ENCODE data around the gene SKA2. TPM values are rescaled to one million over a fixed set of nuclear protein-coding genes. Genes with fewer than 3 reads are reported as not detected.
A peak's percentile ranks its signal among the peaks of the same experiment; 100 is the strongest.

SKA2 gene
- total and polyA plus RNA-seq, 10 donors = 15.4 to 38.9 (median 24.6) TPM

GRCh38 chr17:59111539-59111938, 43.4 kb downstream of the SKA2 start:
- no peak overlapping the region for H3K4me3 ChIP-seq
- TF ChIP-seq POLR2A (IDR thresholded peaks at IDR 0.05) (no peak), POLR2AphosphoS5 (IDR thresholded peaks at IDR 0.05) (no peak), CTCF (IDR thresholded peaks at IDR 0.05 in 8 of 11, conservative IDR thresholded peaks at IDR 0.05 in 3 of 11) (no peak)
- 82 to 98% (median 89%) methylated on average over 3 of the region's 3 CpGs for WGBS, 5 donors
- H3K27ac ChIP-seq = no peak overlapping the region
- DNase-seq = no peak
- H3K36me3 ChIP-seq = peaks cover 0 to 42% (median 2%) of the 10 kb centered on the region in 6 donors
- peaks cover 5 to 24% (median 9%) of the 10 kb centered on the region in 6 donors for H3K4me1 ChIP-seq
- H3K9me3 ChIP-seq = no peaks in the 10 kb centered on the region
- intact Hi-C loops (cut with DNase I; ENCODE audit: low total_unique reads) = no loop called here
- H3K27me3 ChIP-seq (replicated peaks in 1 of 7) = no peaks in the 10 kb centered on the region

DNA sequence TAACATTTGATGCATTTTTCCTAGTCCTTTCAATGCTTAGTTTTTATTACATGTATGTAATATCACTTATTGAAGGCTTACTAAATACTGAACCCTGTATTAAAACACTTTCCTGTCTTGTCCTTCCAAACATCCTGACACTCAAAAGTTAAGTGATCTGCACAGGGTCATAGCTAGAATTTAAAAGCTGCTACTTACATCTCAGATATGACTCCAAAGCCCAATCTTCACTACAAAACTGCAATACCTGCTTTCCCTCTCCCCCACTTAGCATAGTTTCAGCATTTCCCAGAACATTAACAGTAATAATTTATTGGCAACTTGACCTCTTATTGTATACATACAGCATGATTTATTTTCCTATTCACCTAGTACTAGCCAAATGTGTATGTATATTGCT, 44.0 kb downstream of the SKA2 start:
- H3K27ac ChIP-seq = no peak overlapping the region
- H3K4me3 ChIP-seq = no peak overlapping the region
- H3K4me1 ChIP-seq = peaks cover 5 to 27% (median 11%) of the 10 kb centered on the region in 6 donors
- no peaks in the 10 kb centered on the region for H3K27me3 ChIP-seq (replicated peaks in 1 of 7)
- no peak for TF ChIP-seq POLR2AphosphoS5 (IDR thresholded peaks at IDR 0.05)
- TF ChIP-seq POLR2A (IDR thresholded peaks at IDR 0.05) = no peak
- TF ChIP-seq CTCF (IDR thresholded peaks at IDR 0.05 in 8 of 11, conservative IDR thresholded peaks at IDR 0.05 in 3 of 11) = no peak
- DNase-seq = no peak
- H3K36me3 ChIP-seq = peaks cover 0 to 38% (median 2%) of the 10 kb centered on the region in 6 donors
- H3K9me3 ChIP-seq = no peaks in the 10 kb centered on the region
- intact Hi-C loops (cut with DNase I; ENCODE audit: low total_unique reads) = no loop called here

DNA sequence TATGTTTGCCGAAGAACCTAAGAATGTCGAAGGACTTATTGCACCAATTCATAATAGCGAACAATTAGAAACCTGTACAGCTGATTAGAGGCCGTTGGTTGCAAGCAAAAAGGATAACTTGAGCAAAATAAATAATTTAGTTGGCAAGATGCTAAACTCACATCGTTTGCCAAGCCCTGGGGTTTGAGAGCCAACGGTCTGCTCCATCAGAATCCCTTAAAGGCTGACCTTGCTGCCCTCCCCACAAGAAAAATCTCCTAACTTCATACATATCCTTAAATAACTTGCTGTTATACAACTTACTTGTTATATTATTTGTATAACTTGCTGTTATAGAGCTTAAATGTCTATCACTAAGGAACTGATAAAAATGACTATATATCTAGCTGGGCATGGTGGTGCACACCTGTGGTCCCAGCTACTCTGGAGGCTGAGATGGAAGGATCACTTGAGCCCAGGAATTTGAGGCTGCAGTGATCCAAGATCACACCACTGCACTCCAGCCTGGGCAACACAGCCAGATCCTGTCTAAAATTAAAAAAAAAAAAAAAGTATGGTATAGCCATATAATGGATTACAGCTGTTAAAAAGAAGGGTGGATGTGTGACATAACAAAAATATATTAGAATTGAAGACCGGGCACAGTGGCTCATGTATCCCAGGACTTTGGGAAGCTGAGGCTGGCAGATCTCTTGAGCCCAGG, 46.4 kb downstream of the SKA2 start:
- no peak for DNase-seq
- Histone ChIP-seq H3K27me3 (replicated peaks in 1 of 7) (no peaks in the 10 kb centered on the region), H3K4me1 (peaks cover 15 to 50% (median 26%) of the 10 kb centered on the region in 6 donors), H3K27ac (no peak overlapping the region), H3K36me3 (peaks cover 0 to 31% (median 2%) of the 10 kb centered on the region in 6 donors), H3K4me3 (no peak overlapping the region), H3K9me3 (no peaks in the 10 kb centered on the region)
- WGBS, 5 donors = 79 to 92% (median 88%) methylated on average over 7 of the region's 7 CpGs
- intact Hi-C loops (cut with DNase I; ENCODE audit: low total_unique reads) = no loop called here
- TF ChIP-seq POLR2AphosphoS5 (IDR thresholded peaks at IDR 0.05) (no peak), CTCF (IDR thresholded peaks at IDR 0.05 in 8 of 11, conservative IDR thresholded peaks at IDR 0.05 in 3 of 11) (no peak), POLR2A (IDR thresholded peaks at IDR 0.05) (no peak)

GRCh38 chr17:59107306-59107670, 47.7 kb downstream of the SKA2 start:
- 0 to 3% (median 2%) methylated on average over 10 of the region's 10 CpGs for WGBS, 5 donors
- no peak for DNase-seq
- intact Hi-C loops (cut with DNase I; ENCODE audit: low total_unique reads) = no loop called here
- Histone ChIP-seq H3K9me3 (no peaks in the 10 kb centered on the region), H3K27me3 (replicated peaks in 1 of 7) (no peaks in the 10 kb centered on the region), H3K27ac (peak overlapping the region; percentile 85 to 96 (median 92)), H3K4me1 (peaks cover 15 to 60% (median 26%) of the 10 kb centered on the region in 6 donors), H3K36me3 (peaks cover 0 to 32% (median 6%) of the 10 kb centered on the region in 6 donors), H3K4me3 (peak overlapping the region; percentile 76 to 99 (median 90))
- no peak for TF ChIP-seq POLR2AphosphoS5 (IDR thresholded peaks at IDR 0.05)
- no peak for TF ChIP-seq POLR2A (IDR thresholded peaks at IDR 0.05)
- TF ChIP-seq CTCF (IDR thresholded peaks at IDR 0.05 in 8 of 11, conservative IDR thresholded peaks at IDR 0.05 in 3 of 11) = no peak

Data from spleen (tissue), 11 donors.